ENCODE results near the gene PSMA8. TPM values are rescaled to one million over a fixed set of nuclear protein-coding genes. Genes with fewer than 3 reads are reported as not detected.

PSMA8 gene
- total RNA-seq, 1 donor from 2014 or later: not detected

DNA sequence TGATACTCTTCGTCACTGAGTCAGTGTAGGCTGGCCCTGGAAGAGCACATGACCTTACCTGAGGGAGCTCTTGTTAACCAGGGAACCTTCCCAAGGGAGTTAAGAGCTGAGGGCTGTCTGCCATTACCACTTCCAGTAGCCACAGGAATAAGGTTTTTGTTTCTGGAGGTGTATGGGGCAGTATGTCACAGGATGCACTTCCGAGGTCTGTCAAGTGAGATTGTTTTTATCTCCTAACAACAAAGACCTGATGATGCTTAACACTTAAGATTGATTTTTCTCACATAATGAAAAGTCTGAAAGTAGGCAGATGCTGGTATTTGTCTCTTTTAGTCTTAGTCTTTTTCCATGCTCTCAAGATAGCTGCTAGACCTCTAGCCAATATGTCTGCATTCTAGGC lies 41.8 kb downstream of the PSMA8 start:
- Mint-ChIP-seq H3K36me3 (ENCODE audit: low read depth, unreplicated experiment) (no peaks in the 10 kb centered on the region), H3K27me3 (ENCODE audit: unreplicated experiment) (no peaks in the 10 kb centered on the region), H3K4me3 (ENCODE audit: unreplicated experiment) (no peak overlapping the region), H3K27ac (ENCODE audit: unreplicated experiment) (no peak overlapping the region), H3K9me3 (ENCODE audit: unreplicated experiment) (no peaks in the 10 kb centered on the region), H3K4me1 (ENCODE audit: unreplicated experiment) (no peaks in the 10 kb centered on the region)
- TF ChIP-seq, protein P1, sequence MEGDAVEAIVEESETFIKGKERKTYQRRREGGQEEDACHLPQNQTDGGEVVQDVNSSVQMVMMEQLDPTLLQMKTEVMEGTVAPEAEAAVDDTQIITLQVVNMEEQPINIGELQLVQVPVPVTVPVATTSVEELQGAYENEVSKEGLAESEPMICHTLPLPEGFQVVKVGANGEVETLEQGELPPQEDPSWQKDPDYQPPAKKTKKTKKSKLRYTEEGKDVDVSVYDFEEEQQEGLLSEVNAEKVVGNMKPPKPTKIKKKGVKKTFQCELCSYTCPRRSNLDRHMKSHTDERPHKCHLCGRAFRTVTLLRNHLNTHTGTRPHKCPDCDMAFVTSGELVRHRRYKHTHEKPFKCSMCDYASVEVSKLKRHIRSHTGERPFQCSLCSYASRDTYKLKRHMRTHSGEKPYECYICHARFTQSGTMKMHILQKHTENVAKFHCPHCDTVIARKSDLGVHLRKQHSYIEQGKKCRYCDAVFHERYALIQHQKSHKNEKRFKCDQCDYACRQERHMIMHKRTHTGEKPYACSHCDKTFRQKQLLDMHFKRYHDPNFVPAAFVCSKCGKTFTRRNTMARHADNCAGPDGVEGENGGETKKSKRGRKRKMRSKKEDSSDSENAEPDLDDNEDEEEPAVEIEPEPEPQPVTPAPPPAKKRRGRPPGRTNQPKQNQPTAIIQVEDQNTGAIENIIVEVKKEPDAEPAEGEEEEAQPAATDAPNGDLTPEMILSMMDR (IDR thresholded peaks at IDR 0.05; ENCODE audit: unreplicated experiment): no peak
- no peak for DNase-seq (ENCODE audit: low spot score)

- H3K36me3 Mint-ChIP-seq (ENCODE audit: low read depth, unreplicated experiment): no peaks in the 10 kb centered on the region
- TF ChIP-seq, protein P1 (IDR thresholded peaks at IDR 0.05; ENCODE audit: unreplicated experiment): no peak
- no peaks in the 10 kb centered on the region for H3K27me3 Mint-ChIP-seq (ENCODE audit: unreplicated experiment)
- H3K9me3 Mint-ChIP-seq (ENCODE audit: unreplicated experiment): no peaks in the 10 kb centered on the region
- H3K27ac Mint-ChIP-seq (ENCODE audit: unreplicated experiment): no peak overlapping the region
- H3K4me3 Mint-ChIP-seq (ENCODE audit: unreplicated experiment): no peak overlapping the region
- DNase-seq (ENCODE audit: low spot score): no peak
- no peaks in the 10 kb centered on the region for H3K4me1 Mint-ChIP-seq (ENCODE audit: unreplicated experiment)
These were observed 42.5 kb downstream of the PSMA8 start for GRCh38 chr18:26176134-26176533.

DNA sequence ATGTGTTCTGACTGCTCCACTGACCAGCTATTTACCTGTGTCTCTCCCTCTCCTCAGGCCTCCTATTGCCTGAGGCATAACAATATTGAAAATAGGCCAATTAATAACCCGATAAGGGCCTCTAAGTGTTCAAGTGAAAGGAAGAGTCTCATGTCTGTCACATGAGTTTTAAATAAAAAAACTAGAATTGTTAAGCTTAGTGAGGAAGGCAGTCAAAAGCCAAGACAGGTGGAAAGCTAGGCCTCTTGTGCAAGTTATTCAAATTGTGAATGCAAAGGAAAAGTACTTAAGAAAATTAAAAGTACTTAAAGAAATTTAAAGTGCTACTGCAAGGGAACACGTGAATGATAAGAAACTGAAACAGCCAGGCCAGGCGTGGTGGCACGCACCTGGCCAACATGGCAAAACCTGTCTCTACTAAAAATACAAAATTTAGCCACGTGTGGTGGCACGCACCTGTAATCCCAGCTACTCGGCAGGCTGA lies 47.7 kb downstream of the PSMA8 start:
- H3K4me1 Mint-ChIP-seq (ENCODE audit: unreplicated experiment): no peaks in the 10 kb centered on the region
- H3K4me3 Mint-ChIP-seq (ENCODE audit: unreplicated experiment): no peak overlapping the region
- H3K27me3 Mint-ChIP-seq (ENCODE audit: unreplicated experiment): no peaks in the 10 kb centered on the region
- no peaks in the 10 kb centered on the region for H3K9me3 Mint-ChIP-seq (ENCODE audit: unreplicated experiment)
- DNase-seq (ENCODE audit: low spot score): no peak
- H3K36me3 Mint-ChIP-seq (ENCODE audit: low read depth, unreplicated experiment): no peaks in the 10 kb centered on the region
- TF ChIP-seq, protein P1 (IDR thresholded peaks at IDR 0.05; ENCODE audit: unreplicated experiment): no peak
- no peak overlapping the region for H3K27ac Mint-ChIP-seq (ENCODE audit: unreplicated experiment)

DNA sequence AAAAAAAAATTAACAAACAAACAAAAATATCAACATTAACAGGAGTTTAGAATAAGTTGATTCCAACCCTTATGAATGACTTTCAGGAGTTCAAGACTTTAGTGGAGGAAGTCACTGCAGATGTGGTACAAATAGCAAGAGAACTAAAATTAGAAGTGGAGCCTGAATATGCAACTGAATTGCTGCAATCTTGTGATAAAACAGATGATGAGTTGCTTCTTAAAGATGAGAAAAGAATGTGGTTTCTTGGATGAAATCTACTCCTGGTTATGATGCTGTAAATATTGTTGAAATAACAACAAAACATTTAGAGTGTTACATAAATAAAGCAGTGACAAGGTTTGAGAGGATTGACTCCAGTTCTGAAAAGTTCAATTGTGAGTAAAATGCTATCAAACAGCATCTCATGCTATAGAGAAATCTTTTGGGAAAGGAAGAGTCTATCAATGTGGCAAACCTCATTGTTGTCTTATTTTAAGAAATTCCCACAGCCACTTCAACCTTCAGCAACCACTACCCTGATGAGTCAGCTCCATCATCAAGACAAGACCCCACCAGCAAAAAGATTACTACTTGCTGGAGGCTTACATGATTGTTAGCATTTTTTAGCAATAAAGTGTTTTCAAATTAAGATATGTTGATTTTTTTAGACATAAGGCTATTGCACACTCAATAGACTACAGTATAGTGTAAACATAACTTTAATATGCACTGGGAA lies 49.9 kb downstream of the PSMA8 start:
- Mint-ChIP-seq H3K4me3 (ENCODE audit: unreplicated experiment) (no peak overlapping the region), H3K27ac (ENCODE audit: unreplicated experiment) (no peak overlapping the region), H3K9me3 (ENCODE audit: unreplicated experiment) (no peaks in the 10 kb centered on the region), H3K27me3 (ENCODE audit: unreplicated experiment) (no peaks in the 10 kb centered on the region), H3K36me3 (ENCODE audit: low read depth, unreplicated experiment) (no peaks in the 10 kb centered on the region), H3K4me1 (ENCODE audit: unreplicated experiment) (no peaks in the 10 kb centered on the region)
- TF ChIP-seq, protein P1 (IDR thresholded peaks at IDR 0.05; ENCODE audit: unreplicated experiment): no peak
- no peak for DNase-seq (ENCODE audit: low spot score)

DNA sequence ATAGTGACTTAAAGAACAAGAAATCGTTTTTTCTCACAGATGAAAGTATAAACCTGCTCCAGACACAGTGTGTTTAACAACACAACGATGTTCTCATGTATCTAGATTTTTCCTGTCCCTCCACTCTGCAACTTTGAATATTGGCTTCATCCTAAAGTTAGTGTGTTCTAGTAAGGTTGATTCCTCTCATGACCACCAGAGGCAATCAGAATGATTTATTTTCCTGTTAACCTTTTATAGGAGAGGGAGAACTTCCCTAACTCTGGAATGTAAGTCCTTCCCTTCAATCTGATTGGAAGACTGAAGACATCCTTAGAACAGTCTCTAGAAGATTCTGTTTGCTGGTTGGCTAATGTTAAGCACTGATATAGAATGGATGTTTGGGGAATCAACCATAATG lies 51.6 kb downstream of the PSMA8 start:
- Mint-ChIP-seq H3K4me3 (ENCODE audit: unreplicated experiment) (no peak overlapping the region), H3K36me3 (ENCODE audit: low read depth, unreplicated experiment) (no peaks in the 10 kb centered on the region), H3K27me3 (ENCODE audit: unreplicated experiment) (no peaks in the 10 kb centered on the region), H3K4me1 (ENCODE audit: unreplicated experiment) (no peaks in the 10 kb centered on the region), H3K27ac (ENCODE audit: unreplicated experiment) (no peak overlapping the region), H3K9me3 (ENCODE audit: unreplicated experiment) (no peaks in the 10 kb centered on the region)
- TF ChIP-seq, protein P1 (IDR thresholded peaks at IDR 0.05; ENCODE audit: unreplicated experiment): peak; percentile 63
- DNase-seq (ENCODE audit: low spot score): no peak

All from endothelial cell (in vitro differentiated cells).